Fibroblast of lung (primary cell): ENCODE measurements around the gene CCDC154.

ENCODE experiments used
- EZH2 ChIP-seq: IDR thresholded peaks from 2 replicates; pipeline ENCODE4 v1.5.1; 2012; ENCODE audit warnings: low read length, control low read depth, mild to moderate bottlenecking; ENCODE audit errors: missing control alignments
- TF ChIP-seq, protein P1 (sequence below), 2 donors: IDR thresholded peaks in 1 of 2; conservative IDR thresholded peaks in 1 of 2; 1 replicate in 1 of 2; 2 replicates in 1 of 2; pipeline ENCODE4 v1.5.1; 2011 to 2012; ENCODE audit warnings: low read length in 2 of 2, control low read depth in 1 of 2, inconsistent platforms in 1 of 2, low read depth in 1 of 2, mild to moderate bottlenecking in 1 of 2

DNA sequence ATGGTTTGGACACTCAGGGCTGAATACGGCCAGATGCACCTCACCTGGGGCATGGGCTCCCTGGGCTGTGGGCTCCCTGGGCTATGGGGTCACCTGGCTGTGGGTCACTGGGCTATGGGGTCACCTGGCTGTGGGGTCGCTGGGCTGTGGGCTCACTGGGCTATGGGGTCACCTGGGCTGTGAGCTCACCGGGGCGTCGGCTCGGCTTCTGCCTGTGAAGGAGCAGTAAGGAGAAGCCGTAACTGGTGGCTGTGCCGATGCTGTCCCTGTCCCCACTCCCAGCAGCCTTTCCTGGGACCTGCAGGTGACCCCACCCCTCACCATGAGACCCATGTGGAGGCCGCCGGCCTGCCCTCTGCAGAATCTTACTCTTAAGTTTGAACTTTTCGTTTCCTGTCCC, 15.3 kb downstream of the CCDC154 start:
- TF ChIP-seq, protein P1, sequence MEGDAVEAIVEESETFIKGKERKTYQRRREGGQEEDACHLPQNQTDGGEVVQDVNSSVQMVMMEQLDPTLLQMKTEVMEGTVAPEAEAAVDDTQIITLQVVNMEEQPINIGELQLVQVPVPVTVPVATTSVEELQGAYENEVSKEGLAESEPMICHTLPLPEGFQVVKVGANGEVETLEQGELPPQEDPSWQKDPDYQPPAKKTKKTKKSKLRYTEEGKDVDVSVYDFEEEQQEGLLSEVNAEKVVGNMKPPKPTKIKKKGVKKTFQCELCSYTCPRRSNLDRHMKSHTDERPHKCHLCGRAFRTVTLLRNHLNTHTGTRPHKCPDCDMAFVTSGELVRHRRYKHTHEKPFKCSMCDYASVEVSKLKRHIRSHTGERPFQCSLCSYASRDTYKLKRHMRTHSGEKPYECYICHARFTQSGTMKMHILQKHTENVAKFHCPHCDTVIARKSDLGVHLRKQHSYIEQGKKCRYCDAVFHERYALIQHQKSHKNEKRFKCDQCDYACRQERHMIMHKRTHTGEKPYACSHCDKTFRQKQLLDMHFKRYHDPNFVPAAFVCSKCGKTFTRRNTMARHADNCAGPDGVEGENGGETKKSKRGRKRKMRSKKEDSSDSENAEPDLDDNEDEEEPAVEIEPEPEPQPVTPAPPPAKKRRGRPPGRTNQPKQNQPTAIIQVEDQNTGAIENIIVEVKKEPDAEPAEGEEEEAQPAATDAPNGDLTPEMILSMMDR (conservative IDR thresholded peaks at IDR 0.05 in 1 of 2, IDR thresholded peaks at IDR 0.05 in 1 of 2; ENCODE audit: low read depth in 1 of 2, low read length in 2 of 2), result no peak
- TF ChIP-seq EZH2, result no peak
